Neural progenitor cell (in vitro differentiated cells): ENCODE data around the gene ABCA5.

ENCODE experiments used
- EZH2 ChIP-seq: fragments of 200-600 bp; sonication (generic); IDR thresholded peaks from 2 replicates; pipeline ENCODE4 v1.6.1; 2017; ENCODE audit warnings: antibody characterized with exemption, mild to moderate bottlenecking, moderate library complexity
- TF ChIP-seq, protein P1 (sequence below): fragments of 200-600 bp; sonication (generic); IDR thresholded peaks from 2 replicates; pipeline ENCODE4 v1.5.1; 2017; ENCODE audit warnings: antibody characterized with exemption, mild to moderate bottlenecking

- TF ChIP-seq, protein P1, sequence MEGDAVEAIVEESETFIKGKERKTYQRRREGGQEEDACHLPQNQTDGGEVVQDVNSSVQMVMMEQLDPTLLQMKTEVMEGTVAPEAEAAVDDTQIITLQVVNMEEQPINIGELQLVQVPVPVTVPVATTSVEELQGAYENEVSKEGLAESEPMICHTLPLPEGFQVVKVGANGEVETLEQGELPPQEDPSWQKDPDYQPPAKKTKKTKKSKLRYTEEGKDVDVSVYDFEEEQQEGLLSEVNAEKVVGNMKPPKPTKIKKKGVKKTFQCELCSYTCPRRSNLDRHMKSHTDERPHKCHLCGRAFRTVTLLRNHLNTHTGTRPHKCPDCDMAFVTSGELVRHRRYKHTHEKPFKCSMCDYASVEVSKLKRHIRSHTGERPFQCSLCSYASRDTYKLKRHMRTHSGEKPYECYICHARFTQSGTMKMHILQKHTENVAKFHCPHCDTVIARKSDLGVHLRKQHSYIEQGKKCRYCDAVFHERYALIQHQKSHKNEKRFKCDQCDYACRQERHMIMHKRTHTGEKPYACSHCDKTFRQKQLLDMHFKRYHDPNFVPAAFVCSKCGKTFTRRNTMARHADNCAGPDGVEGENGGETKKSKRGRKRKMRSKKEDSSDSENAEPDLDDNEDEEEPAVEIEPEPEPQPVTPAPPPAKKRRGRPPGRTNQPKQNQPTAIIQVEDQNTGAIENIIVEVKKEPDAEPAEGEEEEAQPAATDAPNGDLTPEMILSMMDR = no peak
- TF ChIP-seq EZH2 = no peak
These were observed 57.6 kb downstream of the ABCA5 start for GRCh38 chr17:69269131-69269998.
